Amniotic stem cell (primary cell): ENCODE measurements around the gene TEX10.
"Not testable (repeated sequence)": the region's sequence is repeated elsewhere in the genome, so short reads cannot be mapped to it uniquely, and the experiment has no call there.

Experiments
- DNase-seq: peaks from one replicate; lab custom pipeline; 2025; lab: John Stamatoyannopoulos, UW

The TEX10 gene

GRCh38 chr9:100346836-100347235 lies 5.9 kb downstream of the TEX10 start:
- no peak for DNase-seq

DNA sequence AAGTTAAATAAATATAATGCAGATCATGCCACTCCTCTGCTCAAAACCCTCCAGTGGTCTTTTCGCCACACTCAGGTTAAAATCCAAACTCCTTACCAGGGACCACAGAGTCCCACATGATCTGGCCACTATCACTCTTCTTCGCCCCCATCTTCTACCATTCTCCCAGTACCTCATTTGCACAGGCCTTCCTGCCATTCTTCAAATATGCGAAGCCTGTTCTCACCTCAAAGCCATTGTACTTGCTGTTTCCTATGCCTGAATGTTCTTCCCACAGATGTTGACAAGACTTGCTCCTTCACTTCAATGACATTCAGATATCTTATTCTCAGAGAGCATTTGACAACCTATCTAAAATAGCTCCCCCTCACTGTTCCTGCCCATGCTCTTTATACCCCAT lies 10.9 kb downstream of the TEX10 start:
- DNase-seq, result no peak

GRCh38 chr9:100340224-100340623 lies 12.5 kb downstream of the TEX10 start:
- DNase-seq, result no peak

GRCh38 chr9:100338736-100339135 lies 14.0 kb downstream of the TEX10 start:
- not testable (repeated sequence) for DNase-seq

- no peak for DNase-seq
Measured at GRCh38 chr9:100324594-100325200, 28.0 kb downstream of the TEX10 start.

- DNase-seq, result peak; percentile 21
Measured at GRCh38 chr9:100322954-100323536, 29.7 kb downstream of the TEX10 start.

GRCh38 chr9:100317706-100318105 lies 35.0 kb downstream of the TEX10 start:
- peak; percentile 18 for DNase-seq

GRCh38 chr9:100315561-100315960 lies 37.2 kb downstream of the TEX10 start:
- DNase-seq, result no peak

GRCh38 chr9:100309992-100310391 lies 42.8 kb downstream of the TEX10 start:
- no peak for DNase-seq

DNA sequence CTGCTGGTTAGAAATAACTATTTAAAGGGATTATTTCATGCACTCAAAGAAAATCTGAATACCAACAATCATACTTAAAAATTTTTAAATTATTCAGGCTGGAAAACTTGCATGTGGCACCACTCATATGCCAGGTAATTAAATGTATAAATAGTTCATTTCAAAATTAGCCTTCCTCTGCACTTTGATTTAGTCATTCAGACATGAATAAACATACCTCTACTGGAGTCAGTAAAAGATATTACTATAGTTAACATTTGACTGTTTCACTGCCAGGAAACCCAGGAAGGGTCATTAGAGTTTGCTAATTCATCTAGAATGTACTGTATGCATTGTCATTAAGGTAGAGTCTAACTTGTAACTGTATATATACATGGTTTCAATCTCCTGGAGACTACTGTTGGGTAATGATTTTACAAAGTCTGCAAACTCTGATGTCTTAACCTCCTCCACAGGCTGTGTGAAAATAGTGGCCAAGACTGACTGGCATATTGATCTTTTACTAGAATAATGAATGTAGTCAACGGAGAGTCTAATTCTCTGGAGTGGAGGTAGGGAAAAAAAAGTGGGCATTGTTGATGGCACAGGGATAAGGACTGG lies 43.7 kb downstream of the TEX10 start:
- no peak for DNase-seq

- DNase-seq, result no peak
Measured at GRCh38 chr9:100307080-100307479, 45.7 kb downstream of the TEX10 start.

DNA sequence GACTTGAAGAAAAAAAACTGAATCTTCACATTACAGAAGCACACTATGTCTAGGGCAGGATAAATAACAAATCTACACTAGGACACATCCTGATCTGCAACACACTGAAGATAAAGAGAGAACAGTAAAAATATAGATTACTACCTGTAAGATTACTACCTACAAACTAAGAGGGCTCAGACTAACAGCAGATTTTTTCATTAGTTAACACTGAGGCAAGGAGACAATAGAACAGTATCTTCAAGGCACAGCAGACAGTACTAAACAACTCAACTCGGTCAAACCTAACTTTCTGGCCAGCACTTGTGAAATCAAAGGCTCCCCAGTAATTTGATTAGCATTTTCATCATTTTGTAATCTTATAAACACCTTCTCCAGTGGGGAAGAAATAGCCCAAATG lies 46.5 kb downstream of the TEX10 start:
- DNase-seq, result no peak

GRCh38 chr9:100303747-100304146 lies 49.0 kb downstream of the TEX10 start:
- DNase-seq, result no peak

DNA sequence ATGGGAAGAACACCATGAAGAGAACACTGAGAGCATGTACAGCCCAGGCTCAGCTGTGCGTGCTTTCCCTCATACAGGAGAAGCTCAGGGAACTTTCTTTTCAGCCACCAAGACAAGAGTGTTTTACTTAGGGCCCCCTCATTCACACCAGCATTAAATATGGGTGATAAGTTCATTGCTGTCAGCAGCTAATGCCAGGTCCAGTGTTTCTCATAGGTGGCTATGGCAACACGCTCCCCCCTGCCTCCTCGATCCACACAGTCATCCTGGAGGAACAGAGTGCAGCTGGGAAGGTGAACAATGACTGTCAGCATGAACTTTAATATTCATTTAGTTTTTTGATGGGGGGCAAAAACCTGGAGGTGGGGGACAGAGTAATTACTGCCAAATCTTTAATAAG lies 54.4 kb downstream of the TEX10 start:
- DNase-seq, result no peak

- no peak for DNase-seq
Measured at GRCh38 chr9:100296407-100296806, 56.3 kb downstream of the TEX10 start.

GRCh38 chr9:100295240-100295639 lies 57.5 kb downstream of the TEX10 start:
- DNase-seq, result no peak

GRCh38 chr9:100294806-100295205 lies 57.9 kb downstream of the TEX10 start:
- DNase-seq, result no peak

- no peak for DNase-seq
Measured at GRCh38 chr9:100294341-100294740, 58.4 kb downstream of the TEX10 start.

- DNase-seq, result no peak
Measured at GRCh38 chr9:100292414-100292813, 60.3 kb downstream of the TEX10 start.

DNA sequence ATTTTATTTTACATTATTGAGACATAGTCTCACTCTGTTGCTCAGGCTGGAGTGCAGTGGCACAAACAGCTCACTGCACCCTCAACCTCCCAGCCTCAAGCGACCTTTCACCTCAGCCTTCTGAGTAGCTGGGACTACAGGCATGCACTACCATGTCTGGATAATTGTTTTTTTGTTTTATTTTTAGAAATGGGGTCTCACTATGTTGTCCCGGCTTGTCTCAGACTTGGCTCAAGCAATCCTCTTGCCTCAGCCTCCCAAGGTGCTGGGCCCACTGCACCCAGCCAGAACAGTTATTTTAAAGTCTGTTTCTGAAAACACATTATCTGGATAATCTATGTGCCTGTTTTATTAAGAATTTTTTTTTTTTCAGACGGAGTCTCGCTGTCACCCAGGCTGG lies 62.0 kb downstream of the TEX10 start:
- no peak for DNase-seq

DNA sequence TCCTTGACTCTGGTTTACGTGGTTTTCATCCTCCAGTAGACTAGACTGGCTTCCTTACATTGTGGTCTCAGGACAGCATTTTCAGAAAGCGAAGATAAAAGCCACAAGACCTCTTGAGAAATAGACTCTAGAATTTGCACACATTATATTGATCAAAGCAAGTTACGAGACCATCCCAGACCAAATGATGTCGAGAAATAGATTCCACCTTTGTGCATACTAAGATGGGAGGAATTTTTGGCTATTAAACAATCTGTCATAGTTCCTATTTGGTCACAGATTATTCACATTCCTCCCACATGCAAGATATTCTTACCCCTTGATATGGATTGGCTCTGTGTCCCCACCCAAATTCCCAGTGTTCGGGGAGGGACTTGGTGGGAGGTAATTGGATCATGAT lies 65.6 kb downstream of the TEX10 start:
- DNase-seq, result no peak

DNA sequence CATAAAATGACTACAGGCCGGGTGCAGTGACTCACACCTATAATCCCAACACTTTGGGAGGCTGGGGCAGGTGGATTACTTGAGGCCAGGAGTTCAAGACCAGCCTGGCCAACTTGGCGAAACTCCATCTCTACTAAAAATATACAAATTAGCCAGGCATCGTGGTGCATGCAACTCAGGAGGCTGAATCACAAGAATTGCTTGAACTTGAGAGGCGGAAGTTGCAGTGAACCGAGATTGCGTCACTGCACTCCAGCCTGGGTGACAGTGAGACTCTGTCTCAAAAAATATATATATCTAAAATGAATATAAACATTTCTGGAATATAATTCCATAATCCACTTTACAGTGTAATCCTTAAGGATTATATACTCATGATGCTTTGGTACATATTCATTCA lies 66.5 kb downstream of the TEX10 start:
- DNase-seq, result no peak

DNA sequence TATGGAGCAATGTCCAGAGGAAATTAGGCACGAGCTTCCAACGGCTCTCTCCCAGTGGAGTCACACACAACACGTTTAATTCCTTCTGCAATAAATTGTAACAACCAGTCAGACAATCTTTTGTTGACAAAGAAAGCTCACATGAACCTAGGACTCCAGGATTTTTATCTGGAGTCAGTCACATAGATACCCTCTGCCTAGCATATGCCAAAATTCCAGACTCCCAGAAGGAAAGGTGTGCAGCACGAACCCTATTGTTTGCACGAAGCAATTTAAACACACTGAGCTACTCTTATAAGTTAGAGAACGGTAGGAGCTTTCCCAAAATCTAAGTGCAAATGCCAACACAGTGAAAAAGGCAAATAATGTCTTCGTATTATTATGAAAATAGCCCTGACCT lies 67.1 kb downstream of the TEX10 start:
- no peak for DNase-seq

DNA sequence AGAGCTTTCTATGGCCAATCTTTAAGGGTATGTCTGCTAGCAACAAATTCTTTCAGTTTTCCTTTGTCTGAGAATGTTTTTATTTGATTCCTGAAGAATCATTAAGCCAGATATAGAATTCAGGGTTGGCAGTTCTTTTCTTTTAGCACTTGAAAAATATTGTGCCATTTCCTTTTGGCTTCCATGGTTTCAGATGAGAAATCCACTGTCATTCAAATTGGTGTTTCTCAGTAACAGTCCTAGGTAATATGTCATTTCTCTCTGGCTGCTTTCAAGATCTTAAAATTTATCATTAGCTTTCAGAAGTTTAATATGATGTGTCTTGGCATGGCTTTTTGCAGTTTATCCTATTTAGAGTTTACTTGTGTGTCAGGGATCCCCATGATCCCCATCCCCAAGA lies 67.7 kb downstream of the TEX10 start:
- no peak for DNase-seq
